HCT116 (cell line): ENCODE results near the gene FAM227B. TPM values are rescaled to one million over a fixed set of nuclear protein-coding genes. Genes with fewer than 3 reads are reported as not detected.

Experiments
- ATAC-seq: fragments of 200-7000 bp; cut with Tn5 transposase; 2 replicates; pipeline ENCODE4 v1.9.1; 2020; ENCODE audit warnings: mild to moderate bottlenecking, moderate library complexity
- BruUV-seq: library from RNA; stranded (reverse); fragments of 400-500 nt; replicated peaks from 2 replicates; lab custom pipeline; 2021; lab: Mats Ljungman, UMichigan
- CTCF ChIA-PET: fragments of 300-600 bp; sonication (Branson Sonifier 250); formaldehyde crosslinking; loops from one replicate; lab custom pipeline; 2021; ENCODE audit warnings: antibody characterized with exemption; lab: Charles Lee
- POLR2A ChIA-PET: fragments of 300-600, 350-600 bp; sonication (Branson Sonifier 250); formaldehyde crosslinking; loops from one replicate; lab custom pipeline; 2021; ENCODE audit warnings: antibody characterized with exemption; lab: Charles Lee
- RAD21 ChIA-PET, 2 experiments: fragments of 300-600 bp; sonication (Branson Sonifier 250); formaldehyde crosslinking; loops; one replicate each; lab custom pipeline; 2023; ENCODE audit warnings: low total read pairs in 2 of 2; ENCODE audit not compliant: uncharacterized antibody in 2 of 2, unreplicated experiment in 2 of 2, low non-redundant PET in 1 of 2; lab: Charles Lee
- DNase-seq: peaks from one replicate; pipeline ENCODE4 v3.0.0-alpha.2; 2010; ENCODE audit warnings: low read depth, low spot score
- H2AFZ ChIP-seq: fragments of 200-600 bp; shearing (Covaris generic), sonication (generic); 2 replicates; pipeline ENCODE4 v1.6.1; 2017; ENCODE audit warnings: low read depth, mixed run types, mixed read lengths, antibody characterized with exemption, low read length; ENCODE audit not compliant: poor library complexity, severe bottlenecking
- H3K27ac ChIP-seq: 2 replicates; pipeline ENCODE4 v1.5.1; 2012; ENCODE audit warnings: low read depth, low read length
- H3K27me3 ChIP-seq: fragments of 200-600 bp; sonication (generic); 2 replicates; pipeline ENCODE4 v1.6.1; 2016; ENCODE audit warnings: mixed run types, low read length, mixed read lengths; ENCODE audit not compliant: insufficient read depth
- H3K36me3 ChIP-seq, 2 experiments: fragments of 200-500 bp in 1 of 2; fragments of 200-600 bp in 1 of 2; sonication (Bioruptor generic) in 1 of 2; sonication (generic) in 1 of 2; 2 replicates each; pipeline versions ENCODE4 v1.5.1 to v1.6.1; 2014 to 2016; ENCODE audit warnings: low read length in 2 of 2, inconsistent platforms in 1 of 2, mixed read lengths in 1 of 2, mixed run types in 1 of 2; ENCODE audit not compliant: insufficient read depth in 2 of 2, control insufficient read depth in 1 of 2
- H3K4me1 ChIP-seq, 2 experiments: fragments of 200-600 bp in 1 of 2; sonication (generic) in 1 of 2; 2 replicates each; pipeline versions ENCODE4 v1.5.1 to v1.6.1; 2012 to 2017; ENCODE audit warnings: low read length in 2 of 2, inconsistent platforms in 1 of 2, mild to moderate bottlenecking in 1 of 2, mixed read lengths in 1 of 2, mixed run types in 1 of 2, moderate library complexity in 1 of 2; ENCODE audit not compliant: insufficient read depth in 2 of 2, control insufficient read depth in 1 of 2
- H3K4me2 ChIP-seq: fragments of 200-600 bp; sonication (generic); 2 replicates; pipeline ENCODE4 v1.6.1; 2017; ENCODE audit warnings: mixed run types, low read length, mixed read lengths
- H3K4me3 ChIP-seq, 2 experiments: fragments of 200-600 bp in 1 of 2; sonication (generic) in 1 of 2; replicated peaks in 1 of 2; 2 replicates each; pipeline ENCODE4 v1.5.1; 2011 to 2016; ENCODE audit warnings: low read length in 2 of 2, control low read depth in 1 of 2, low read depth in 1 of 2, mild to moderate bottlenecking in 1 of 2, mixed read lengths in 1 of 2, mixed run types in 1 of 2
- H3K79me2 ChIP-seq: fragments of 200-600 bp; sonication (generic); 2 replicates; pipeline ENCODE4 v1.6.1; 2017; ENCODE audit warnings: mild to moderate bottlenecking, mixed run types, low read length, moderate library complexity, mixed read lengths; ENCODE audit not compliant: insufficient read depth
- H3K9ac ChIP-seq: fragments of 200-600 bp; sonication (generic); 2 replicates; pipeline ENCODE4 v1.6.1; 2016; ENCODE audit warnings: low read length, mixed read lengths
- H3K9me2 ChIP-seq: fragments of 200-600 bp; sonication (generic), shearing (Covaris generic); 2 replicates; pipeline ENCODE4 v1.6.1; 2017; ENCODE audit warnings: mixed run types, mild to moderate bottlenecking, moderate library complexity; ENCODE audit not compliant: insufficient read depth
- H3K9me3 ChIP-seq, 2 experiments: fragments of 200-500 bp in 1 of 2; fragments of 200-600 bp in 1 of 2; sonication (Bioruptor generic) in 1 of 2; sonication (generic) in 1 of 2; 2 replicates each; pipeline ENCODE4 v1.6.1; 2014 to 2017; ENCODE audit warnings: low read length in 2 of 2, mixed read lengths in 2 of 2, inconsistent platforms in 1 of 2, low read depth in 1 of 2, mild to moderate bottlenecking in 1 of 2, mixed run types in 1 of 2, moderate library complexity in 1 of 2; ENCODE audit not compliant: control insufficient read depth in 1 of 2, insufficient read depth in 1 of 2
- H4K20me1 ChIP-seq: fragments of 200-600 bp; sonication (generic), shearing (Covaris generic); 2 replicates; pipeline ENCODE4 v1.6.1; 2017; ENCODE audit warnings: mixed run types, mild to moderate bottlenecking, moderate library complexity; ENCODE audit not compliant: insufficient read depth
- CBX3 ChIP-seq: IDR thresholded peaks from 2 replicates; pipeline ENCODE4 v1.6.1; 2012; ENCODE audit warnings: low read depth
- CEBPB ChIP-seq: IDR thresholded peaks from 2 replicates; pipeline ENCODE4 v1.6.1; 2012; ENCODE audit warnings: low read depth
- EZH2 ChIP-seq: fragments of 200-600 bp; sonication (generic); IDR thresholded peaks from 2 replicates; pipeline ENCODE4 v1.6.1; 2017; ENCODE audit warnings: antibody characterized with exemption, mixed run types
- EZH2phosphoT487 ChIP-seq: fragments of 200-600 bp; IDR thresholded peaks from 2 replicates; pipeline ENCODE4 v1.6.1; 2018; ENCODE audit warnings: antibody characterized with exemption, borderline replicate concordance
- JUND ChIP-seq: IDR thresholded peaks from 2 replicates; pipeline ENCODE4 v1.6.1; 2012
- POLR2AphosphoS5 ChIP-seq: IDR thresholded peaks from 2 replicates; pipeline ENCODE4 v1.6.1; 2011; ENCODE audit warnings: mild to moderate bottlenecking, low read depth, low read length, moderate library complexity
- RAD21 ChIP-seq: IDR thresholded peaks from 2 replicates; pipeline ENCODE4 v1.6.1; 2012; ENCODE audit warnings: low read depth, mild to moderate bottlenecking
- SIN3A ChIP-seq: IDR thresholded peaks from 2 replicates; pipeline ENCODE4 v1.6.1; 2012; ENCODE audit warnings: low read depth
- SP1 ChIP-seq: IDR thresholded peaks from 2 replicates; pipeline ENCODE4 v1.6.1; 2012; ENCODE audit warnings: low read depth
- SRF ChIP-seq: IDR thresholded peaks from 2 replicates; pipeline ENCODE4 v1.6.1; 2012; ENCODE audit warnings: low read depth
- TCF7L2 ChIP-seq: IDR thresholded peaks from 2 replicates; pipeline ENCODE4 v1.7.0; 2011; ENCODE audit warnings: borderline replicate concordance, inconsistent platforms; ENCODE audit not compliant: insufficient read depth, insufficient read length; ENCODE audit errors: extremely low read depth
- YY1 ChIP-seq: IDR thresholded peaks from 2 replicates; pipeline ENCODE4 v1.6.1; 2011; ENCODE audit warnings: low read length, low read depth, moderate library complexity, mild to moderate bottlenecking; ENCODE audit not compliant: insufficient replicate concordance; ENCODE audit errors: extremely low read depth
- ZFX ChIP-seq: fragments of 450-650 bp; IDR thresholded peaks from 2 replicates; pipeline ENCODE4 v1.6.1; 2017
- ZNF274 ChIP-seq: fragments of 200-500 bp; sonication (Bioruptor generic); IDR thresholded peaks from 2 replicates; pipeline ENCODE4 v1.6.1; 2014; ENCODE audit warnings: mild to moderate bottlenecking, low read depth, low read length, inconsistent platforms
- intact Hi-C: fragments of 100-400 bp; cut with micrococcal nuclease; formaldehyde crosslinking; loops from 2 replicates; pipeline ENCODE4 v1.10.0; 2022
- total RNA-seq: library from RNA; stranded (reverse); gene quantifications from one replicate; pipeline ENCODE4 v1.2.1, GENCODE V29; 2021; ENCODE audit not compliant: unreplicated experiment
- TF ChIP-seq, protein P1 (sequence below): IDR thresholded peaks from 2 replicates; pipeline ENCODE4 v1.6.1; 2012
- TF ChIP-seq, protein P2 (sequence below): IDR thresholded peaks from 2 replicates; pipeline ENCODE4 v1.6.1; 2012
- TF ChIP-seq, protein P3 (sequence below), 3 experiments: fragments of 200-600 bp in 1 of 3; sonication (generic) in 1 of 3; IDR thresholded peaks in 2 of 3; conservative IDR thresholded peaks in 1 of 3; 2 replicates each; pipeline ENCODE4 v1.5.1; 2012 to 2017; ENCODE audit warnings: low read depth in 2 of 3, low read length in 2 of 3, antibody characterized with exemption in 1 of 3, borderline replicate concordance in 1 of 3, control low read depth in 1 of 3, mild to moderate bottlenecking in 1 of 3, mixed read lengths in 1 of 3, mixed run types in 1 of 3, moderate library complexity in 1 of 3; ENCODE audit not compliant: insufficient read depth in 1 of 3
- TF ChIP-seq, protein P4 (sequence below): IDR thresholded peaks from 2 replicates; pipeline ENCODE4 v1.6.1; 2011; ENCODE audit warnings: mild to moderate bottlenecking, low read length, moderate library complexity; ENCODE audit not compliant: insufficient replicate concordance; ENCODE audit errors: extremely low read depth

Gene FAM227B
- total RNA-seq, 1 experiment from 2014 or later: 6.9 TPM

DNA sequence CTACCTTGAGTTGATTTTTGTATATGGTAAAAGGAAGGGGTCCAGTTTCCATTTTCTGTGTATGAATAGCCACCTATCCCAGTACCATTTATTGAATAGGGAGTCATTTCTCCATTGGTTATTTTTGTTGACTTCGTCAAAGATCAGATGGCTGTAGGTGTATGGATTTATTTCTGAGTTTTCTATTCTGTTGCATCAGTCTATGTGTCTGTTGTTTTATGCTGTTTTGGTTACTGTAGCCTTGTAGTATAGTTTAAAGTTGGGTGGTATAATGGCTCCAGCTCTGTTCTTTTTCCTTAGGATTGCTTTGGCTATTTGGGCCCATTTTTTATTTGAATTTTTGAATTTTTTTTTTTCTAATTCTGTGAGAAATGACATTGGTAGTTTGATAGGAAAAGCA is 323.0 kb downstream of the FAM227B start:
- intact Hi-C loops: no loop called here
- POLR2A ChIA-PET: no interaction called here

More for the DNA sequence above, 323.0 kb downstream of the FAM227B start:
- Histone ChIP-seq H2AFZ (no peak overlapping the region), H3K9me3 (no peaks in the 10 kb centered on the region), H3K9ac (no peak overlapping the region), H3K36me3 (no peaks in the 10 kb centered on the region), H4K20me1 (no peaks in the 10 kb centered on the region), H3K9me2 (no peaks in the 10 kb centered on the region), H3K27me3 (no peaks in the 10 kb centered on the region), H3K4me1 (no peaks in the 10 kb centered on the region), H3K4me3 (no peak overlapping the region), H3K27ac (no peak overlapping the region), H3K79me2 (no peaks in the 10 kb centered on the region), H3K4me2 (no peak overlapping the region)
- RAD21 ChIA-PET: no interaction called here
- DNase-seq (no peak), ATAC-seq (no peak)
- CTCF ChIA-PET: no interaction called here
- no peak for TF ChIP-seq ZNF274
- no peak for TF ChIP-seq SIN3A
- no peak for TF ChIP-seq YY1
- TF ChIP-seq CBX3: no peak
- TF ChIP-seq, protein P1, sequence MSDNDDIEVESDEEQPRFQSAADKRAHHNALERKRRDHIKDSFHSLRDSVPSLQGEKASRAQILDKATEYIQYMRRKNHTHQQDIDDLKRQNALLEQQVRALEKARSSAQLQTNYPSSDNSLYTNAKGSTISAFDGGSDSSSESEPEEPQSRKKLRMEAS: no peak
- TF ChIP-seq EZH2phosphoT487: no peak
- no peak for TF ChIP-seq POLR2AphosphoS5
- TF ChIP-seq, protein P2, sequence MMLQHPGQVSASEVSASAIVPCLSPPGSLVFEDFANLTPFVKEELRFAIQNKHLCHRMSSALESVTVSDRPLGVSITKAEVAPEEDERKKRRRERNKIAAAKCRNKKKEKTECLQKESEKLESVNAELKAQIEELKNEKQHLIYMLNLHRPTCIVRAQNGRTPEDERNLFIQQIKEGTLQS: no peak
- TF ChIP-seq JUND: no peak
- no peak for TF ChIP-seq SRF
- TF ChIP-seq RAD21: no peak
- no peak for TF ChIP-seq ZFX
- TF ChIP-seq CEBPB: no peak
- TF ChIP-seq, protein P3, sequence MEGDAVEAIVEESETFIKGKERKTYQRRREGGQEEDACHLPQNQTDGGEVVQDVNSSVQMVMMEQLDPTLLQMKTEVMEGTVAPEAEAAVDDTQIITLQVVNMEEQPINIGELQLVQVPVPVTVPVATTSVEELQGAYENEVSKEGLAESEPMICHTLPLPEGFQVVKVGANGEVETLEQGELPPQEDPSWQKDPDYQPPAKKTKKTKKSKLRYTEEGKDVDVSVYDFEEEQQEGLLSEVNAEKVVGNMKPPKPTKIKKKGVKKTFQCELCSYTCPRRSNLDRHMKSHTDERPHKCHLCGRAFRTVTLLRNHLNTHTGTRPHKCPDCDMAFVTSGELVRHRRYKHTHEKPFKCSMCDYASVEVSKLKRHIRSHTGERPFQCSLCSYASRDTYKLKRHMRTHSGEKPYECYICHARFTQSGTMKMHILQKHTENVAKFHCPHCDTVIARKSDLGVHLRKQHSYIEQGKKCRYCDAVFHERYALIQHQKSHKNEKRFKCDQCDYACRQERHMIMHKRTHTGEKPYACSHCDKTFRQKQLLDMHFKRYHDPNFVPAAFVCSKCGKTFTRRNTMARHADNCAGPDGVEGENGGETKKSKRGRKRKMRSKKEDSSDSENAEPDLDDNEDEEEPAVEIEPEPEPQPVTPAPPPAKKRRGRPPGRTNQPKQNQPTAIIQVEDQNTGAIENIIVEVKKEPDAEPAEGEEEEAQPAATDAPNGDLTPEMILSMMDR (IDR thresholded peaks at IDR 0.05 in 2 of 3, conservative IDR thresholded peaks at IDR 0.05 in 1 of 3; ENCODE audit: borderline replicate concordance in 1 of 3, insufficient read depth in 1 of 3, low read depth in 2 of 3, low read length in 2 of 3): no peak
- TF ChIP-seq, protein P4, sequence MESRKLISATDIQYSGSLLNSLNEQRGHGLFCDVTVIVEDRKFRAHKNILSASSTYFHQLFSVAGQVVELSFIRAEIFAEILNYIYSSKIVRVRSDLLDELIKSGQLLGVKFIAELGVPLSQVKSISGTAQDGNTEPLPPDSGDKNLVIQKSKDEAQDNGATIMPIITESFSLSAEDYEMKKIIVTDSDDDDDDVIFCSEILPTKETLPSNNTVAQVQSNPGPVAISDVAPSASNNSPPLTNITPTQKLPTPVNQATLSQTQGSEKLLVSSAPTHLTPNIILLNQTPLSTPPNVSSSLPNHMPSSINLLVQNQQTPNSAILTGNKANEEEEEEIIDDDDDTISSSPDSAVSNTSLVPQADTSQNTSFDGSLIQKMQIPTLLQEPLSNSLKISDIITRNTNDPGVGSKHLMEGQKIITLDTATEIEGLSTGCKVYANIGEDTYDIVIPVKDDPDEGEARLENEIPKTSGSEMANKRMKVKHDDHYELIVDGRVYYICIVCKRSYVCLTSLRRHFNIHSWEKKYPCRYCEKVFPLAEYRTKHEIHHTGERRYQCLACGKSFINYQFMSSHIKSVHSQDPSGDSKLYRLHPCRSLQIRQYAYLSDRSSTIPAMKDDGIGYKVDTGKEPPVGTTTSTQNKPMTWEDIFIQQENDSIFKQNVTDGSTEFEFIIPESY: no peak
- no peak for TF ChIP-seq EZH2
- TF ChIP-seq SP1: no peak
- no peak for TF ChIP-seq TCF7L2
- BruUV-seq: no TSS peak
